NCI-H460 (cell line): ENCODE results near the gene CENPF. TPM values are rescaled to one million over a fixed set of nuclear protein-coding genes. Genes with fewer than 3 reads are reported as not detected.
"Not testable (repeated sequence)": the region's sequence is repeated elsewhere in the genome, so short reads cannot be mapped to it uniquely, and the experiment has no call there.

Experiments
- DNase-seq: peaks from one replicate; pipeline ENCODE4 v3.0.0-alpha.2; 2016; ENCODE audit warnings: low read depth; ENCODE audit errors: extremely low read depth
- total RNA-seq: library from RNA; depleted of rRNA; stranded (reverse); fragments of >200 nt; shearing (Covaris generic); gene quantifications from 2 replicates; pipeline ENCODE4 v1.2.3, GENCODE V29; 2014

The CENPF gene
- total RNA-seq, 1 experiment from 2014 or later = 103 TPM

GRCh38 chr1:214583824-214584554 lies 19.0 kb upstream of the CENPF start:
- no peak for DNase-seq

DNA sequence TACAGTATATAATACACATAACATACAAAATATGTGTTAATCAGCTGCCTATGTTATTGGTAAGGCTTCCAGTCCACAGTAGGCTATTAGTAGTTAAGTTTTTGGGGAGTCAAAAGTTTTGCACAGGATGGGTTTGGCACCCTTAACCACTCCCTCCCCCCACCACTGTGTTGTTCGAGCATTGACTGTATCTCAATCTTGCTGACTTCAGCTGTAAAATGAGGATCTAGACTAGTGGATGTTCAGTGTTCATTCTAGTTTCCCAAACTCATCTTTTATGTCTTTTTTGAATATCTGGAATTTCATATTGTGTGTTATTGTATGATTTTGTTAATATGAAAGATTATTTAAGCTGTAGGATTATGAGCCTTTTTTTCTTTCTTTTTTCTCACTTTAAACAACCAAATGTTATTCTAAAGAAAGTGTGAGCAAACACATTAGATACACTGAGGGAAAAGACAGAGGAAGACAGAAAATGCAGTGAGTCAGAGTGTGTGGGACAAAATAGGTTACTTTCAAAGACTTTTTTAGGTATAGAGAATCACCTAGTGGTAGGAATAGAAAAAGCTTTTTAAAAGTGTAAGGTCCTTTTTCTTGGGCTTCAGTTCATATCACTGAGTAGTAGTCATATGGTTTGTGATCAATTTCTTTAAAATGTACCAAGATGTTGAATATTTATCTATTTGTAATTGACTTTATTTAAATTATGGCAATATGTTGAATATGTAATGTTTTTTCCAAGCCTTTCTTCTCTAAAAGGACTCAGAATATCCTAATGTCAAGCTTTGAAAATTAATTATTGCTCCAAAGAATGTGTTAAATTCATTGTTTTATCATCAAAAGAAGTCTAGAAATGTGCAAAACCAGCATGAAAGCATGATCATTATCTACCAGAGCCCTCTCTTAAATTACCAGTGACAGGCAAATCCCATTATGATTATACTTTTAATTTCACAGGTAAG lies 17.9 kb upstream of the CENPF start:
- DNase-seq = peak; percentile 77

- DNase-seq = no peak
These were observed 16.4 kb upstream of the CENPF start for GRCh38 chr1:214586621-214587020.

DNA sequence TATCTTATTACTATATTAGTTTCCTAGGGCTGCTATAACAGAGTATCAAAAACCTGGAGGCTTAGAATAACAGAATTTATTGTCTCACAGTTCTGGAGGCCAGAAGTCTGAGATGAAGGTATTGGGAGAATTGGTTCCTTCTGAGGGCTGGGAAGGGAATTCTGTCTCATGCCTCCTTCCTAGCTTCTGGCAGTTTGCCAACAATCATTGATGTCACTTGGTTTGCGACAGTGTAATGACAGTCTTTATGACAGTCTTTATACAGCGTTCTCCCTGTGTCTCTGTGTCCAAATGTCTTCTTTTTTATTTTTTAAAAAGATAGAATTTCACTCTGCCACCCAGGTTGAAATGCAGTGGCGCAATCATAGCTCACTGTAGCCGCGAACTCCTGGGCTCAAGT lies 15.8 kb upstream of the CENPF start:
- no peak for DNase-seq

DNA sequence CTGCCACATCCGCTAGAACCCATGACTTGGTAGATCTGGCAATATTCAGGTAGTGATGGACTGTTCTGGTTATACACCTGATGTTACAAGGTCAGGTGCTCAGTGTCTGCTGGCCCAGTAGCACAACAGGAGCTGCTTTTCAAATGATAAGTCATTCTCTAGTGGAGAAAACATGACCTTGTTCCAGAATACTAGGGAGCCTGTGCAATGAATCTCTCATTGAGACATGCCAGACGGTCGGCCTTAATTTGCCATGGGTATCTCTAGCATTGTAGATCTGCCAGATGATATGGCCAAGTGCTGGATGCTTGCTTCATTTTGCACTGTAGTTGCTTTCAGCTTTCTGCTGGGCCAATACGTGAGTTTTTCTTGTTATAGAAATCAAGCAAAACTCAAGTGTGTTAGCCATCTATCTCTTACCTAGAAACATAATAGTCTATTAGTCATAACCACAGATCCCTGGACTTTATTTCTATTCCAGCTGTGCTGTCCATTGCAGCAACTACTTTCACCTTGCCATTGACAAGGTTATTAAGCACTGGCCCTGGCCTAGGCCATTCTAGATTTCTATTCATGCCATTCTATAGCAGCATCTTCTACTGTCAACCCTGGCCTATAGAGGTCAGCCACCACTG lies 13.9 kb upstream of the CENPF start:
- DNase-seq = no peak

GRCh38 chr1:214590696-214591095 lies 12.3 kb upstream of the CENPF start:
- DNase-seq = no peak

DNA sequence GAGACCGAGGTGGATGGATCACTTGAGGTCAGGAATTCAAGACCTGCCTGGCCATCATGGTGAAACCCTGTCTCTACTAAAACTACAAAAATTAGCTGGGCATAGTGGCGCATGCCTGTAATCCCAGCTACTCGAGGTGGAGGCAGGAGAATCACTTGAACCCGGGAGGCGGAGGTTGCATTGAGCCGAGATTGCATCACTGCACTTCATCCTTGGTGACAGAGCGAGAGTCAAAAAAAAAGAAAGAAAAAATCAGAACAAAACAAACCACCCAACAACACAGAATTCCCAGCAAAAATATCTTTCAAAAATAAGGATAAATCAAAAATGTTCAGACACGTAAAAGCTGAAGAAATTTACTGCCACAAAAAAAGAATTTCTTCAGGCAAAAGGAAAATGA lies 11.1 kb upstream of the CENPF start:
- DNase-seq = not testable (repeated sequence)

GRCh38 chr1:214593158-214593557 lies 9.8 kb upstream of the CENPF start:
- DNase-seq = no peak

GRCh38 chr1:214603819-214604252 lies 841 bp downstream of the CENPF start:
- no peak for DNase-seq

- DNase-seq = no peak
These were observed 1.5 kb downstream of the CENPF start for GRCh38 chr1:214604523-214604922.

GRCh38 chr1:214605484-214605883 lies 2.5 kb downstream of the CENPF start:
- DNase-seq = not testable (repeated sequence)

GRCh38 chr1:214605933-214606925 lies 3.2 kb downstream of the CENPF start:
- DNase-seq = not testable (repeated sequence)

DNA sequence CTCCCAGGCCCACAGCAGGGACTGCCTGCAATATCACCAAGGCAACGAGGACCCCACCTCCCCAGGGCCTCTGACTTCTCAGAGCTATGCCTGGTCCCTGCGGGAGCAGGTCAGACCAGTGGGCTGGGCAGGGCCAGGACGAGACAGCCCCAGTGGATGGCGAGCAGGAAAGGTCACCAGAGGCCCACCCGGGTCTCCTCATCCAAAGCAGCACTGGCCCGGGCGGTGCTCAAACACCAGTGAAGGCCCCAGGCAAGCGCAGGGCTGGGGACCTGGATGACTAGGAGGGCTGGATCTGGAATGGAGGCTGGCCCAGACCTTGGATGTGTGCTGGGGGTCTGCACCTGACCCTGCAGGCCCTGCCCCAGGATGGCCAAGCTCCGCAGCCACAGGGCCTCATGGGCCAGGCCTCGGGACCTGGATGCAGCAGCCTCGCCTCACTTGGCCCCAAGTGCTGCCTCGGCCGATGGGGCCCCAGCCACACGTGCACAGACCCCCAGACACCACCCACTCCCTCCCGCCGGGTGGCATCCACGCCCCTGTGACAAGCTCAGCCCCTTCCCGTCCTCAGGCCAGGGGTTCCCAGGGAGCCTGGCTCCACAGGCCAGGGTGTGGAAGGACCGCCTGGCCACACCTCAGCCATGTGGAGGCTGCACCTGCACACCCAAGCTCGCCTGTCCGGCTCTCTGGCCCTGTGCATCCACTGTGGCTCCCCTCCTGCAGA lies 4.7 kb downstream of the CENPF start:
- DNase-seq = not testable (repeated sequence)

GRCh38 chr1:214608216-214608783 lies 5.3 kb downstream of the CENPF start:
- not testable (repeated sequence) for DNase-seq

DNA sequence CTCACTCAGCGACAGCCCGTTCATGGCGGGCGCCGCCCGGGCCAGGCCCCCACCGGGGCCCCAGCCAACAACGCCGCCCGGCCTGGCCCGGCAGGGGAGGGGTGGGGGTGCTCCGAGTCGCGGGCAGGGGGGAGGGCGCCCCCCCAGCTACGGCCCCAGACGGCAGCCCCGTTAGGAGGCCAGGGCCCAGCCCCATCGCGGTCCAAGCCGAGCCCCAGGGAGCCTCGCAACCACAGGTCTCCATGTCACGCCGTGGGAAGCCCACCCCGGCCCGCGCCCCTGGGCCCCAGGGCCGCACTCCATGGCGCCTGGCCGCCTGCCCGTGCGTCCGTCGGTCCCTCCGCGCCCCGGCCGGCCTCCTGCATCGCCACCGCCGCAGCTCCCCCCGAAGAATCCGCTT lies 5.8 kb downstream of the CENPF start:
- DNase-seq = not testable (repeated sequence)

DNA sequence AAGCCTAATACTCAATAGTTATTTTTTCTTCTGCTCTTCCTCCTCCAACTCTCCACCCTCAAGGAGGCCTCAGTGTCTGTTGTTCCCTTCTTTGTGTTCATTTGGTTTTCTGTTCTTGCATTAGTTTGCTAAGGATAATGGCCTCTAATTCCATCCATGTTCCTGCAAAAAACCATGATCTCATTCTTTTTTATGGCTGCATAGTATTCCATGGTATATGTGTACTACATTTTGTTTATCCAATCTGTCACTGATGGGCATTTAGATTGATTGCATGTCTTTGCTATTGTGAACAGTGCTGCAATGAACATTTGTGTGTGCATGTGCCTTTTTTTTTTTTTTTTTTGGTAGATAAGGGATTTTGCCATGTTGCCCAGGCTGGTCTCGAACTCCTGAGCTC lies 6.7 kb downstream of the CENPF start:
- no peak for DNase-seq

- DNase-seq = not testable (repeated sequence)
These were observed 7.1 kb downstream of the CENPF start for GRCh38 chr1:214610136-214610535.

- no peak for DNase-seq
These were observed 12.1 kb downstream of the CENPF start for GRCh38 chr1:214615109-214615508.

DNA sequence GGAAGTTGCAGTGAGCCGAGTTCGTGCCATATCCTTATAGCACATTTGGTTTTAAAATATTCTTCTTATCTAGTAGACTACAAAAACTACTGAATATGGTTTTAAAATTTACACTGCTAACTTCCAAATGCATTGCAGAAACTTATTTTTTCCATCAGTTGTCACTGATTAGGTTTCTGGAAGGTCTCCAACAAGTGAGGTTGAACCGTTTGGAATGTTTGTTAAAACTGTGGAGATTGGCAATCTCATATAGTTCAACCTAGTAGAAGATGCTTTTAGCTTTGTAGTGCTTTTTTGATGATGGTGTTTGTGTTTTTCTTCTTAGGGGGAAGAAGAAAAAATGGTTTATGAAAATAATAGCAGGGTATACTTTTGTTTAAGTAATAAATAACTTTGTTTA lies 12.9 kb downstream of the CENPF start:
- no peak for DNase-seq
